Muscle of arm (tissue), 14 donors: ENCODE measurements around the gene PLD5. TPM values are rescaled to one million over a fixed set of nuclear protein-coding genes. Genes with fewer than 3 reads are reported as not detected.

Experiments used
- DNase-seq: peaks from one replicate; pipeline ENCODE4 v3.0.0-alpha.2; 2013
- long read RNA-seq, 11 donors: transcript quantifications; one replicate each; lab custom pipeline, GENCODE V29; 2026
- polyA plus RNA-seq, 12 donors: library from polyadenylated mRNA; unstranded; fragments of 120-200 nt; gene quantifications; one replicate each; pipeline ENCODE4 v1.2.1, GENCODE V29; 2013; ENCODE audit not compliant: insufficient read length in 12 of 12

PLD5 gene
- 1 to 10 TPM in 10 of 12 donors, not detected in 2; 1.0 to 3.2 (median 1.5) TPM for polyA plus RNA-seq
- long read RNA-seq, donor 1 = 0 reads
- long read RNA-seq, donor 2 = 0 reads
- long read RNA-seq, donor 3 = 0 reads
- long read RNA-seq, donor 4 = 0 reads
- long read RNA-seq, donor 5 = 0 reads
- long read RNA-seq, donor 6 = 0 reads
- long read RNA-seq, donor 7 = 0 reads
- long read RNA-seq, donor 8, full-length matches to known transcripts = 1 of 1 reads
- long read RNA-seq, donor 8, partial matches to known transcripts = 0 of 1 reads
- long read RNA-seq, donor 8, other reads (novel, unspliced or antisense) = 0 of 1 reads
- long read RNA-seq, donor 9 = 0 reads
- long read RNA-seq, donor 10, full-length matches to known transcripts = 1 of 1 reads
- long read RNA-seq, donor 10, partial matches to known transcripts = 0 of 1 reads
- long read RNA-seq, donor 10, other reads (novel, unspliced or antisense) = 0 of 1 reads
- long read RNA-seq, donor 11 = 0 reads

DNA sequence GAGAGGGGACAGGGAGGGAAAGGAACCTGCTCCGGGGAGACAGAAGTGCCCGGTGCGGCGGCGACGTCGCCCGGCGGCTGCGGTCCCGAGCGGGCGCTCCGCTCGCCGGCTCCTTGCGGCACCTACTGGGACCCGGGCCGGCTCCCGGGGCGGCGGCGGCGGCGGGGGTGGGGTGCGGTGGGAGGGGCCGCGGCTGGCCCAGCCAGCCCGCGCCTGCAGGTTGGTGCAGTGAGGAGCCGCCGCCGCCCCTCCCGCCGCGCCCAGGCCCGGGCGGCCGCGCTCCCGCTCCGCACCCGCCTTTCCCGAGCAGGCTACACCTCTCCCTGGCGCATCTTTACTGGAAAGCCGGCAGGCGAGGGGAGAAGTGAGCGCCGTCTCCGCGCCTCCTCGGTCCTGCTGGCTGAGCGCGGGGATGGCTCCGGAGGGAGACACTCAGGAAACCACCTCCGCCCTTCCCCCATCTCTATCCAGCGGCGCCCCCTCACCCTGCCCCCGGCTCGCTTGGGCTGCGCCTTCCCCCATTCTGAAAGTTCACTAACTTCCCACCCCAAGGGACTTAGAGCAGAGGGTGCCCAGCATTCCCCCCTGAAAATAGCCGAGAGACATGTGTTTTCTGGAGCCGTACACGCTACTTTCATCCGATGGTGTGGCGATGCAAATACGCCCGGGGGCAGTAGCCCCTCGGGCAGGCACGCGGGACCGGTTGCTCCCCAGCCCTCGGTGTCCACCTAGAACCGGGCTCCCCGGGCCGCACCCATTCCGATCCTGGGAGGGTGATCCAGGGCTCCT, at the start of gene PLD5:
TSS of gene PLD5 (minus strand) at position 127 of the 789 bp plus-strand sequence.
- no peak for DNase-seq

- DNase-seq = no peak
These were observed 45.4 kb upstream of the PLD5 start for GRCh38 chr1:242569867-242570266.

DNA sequence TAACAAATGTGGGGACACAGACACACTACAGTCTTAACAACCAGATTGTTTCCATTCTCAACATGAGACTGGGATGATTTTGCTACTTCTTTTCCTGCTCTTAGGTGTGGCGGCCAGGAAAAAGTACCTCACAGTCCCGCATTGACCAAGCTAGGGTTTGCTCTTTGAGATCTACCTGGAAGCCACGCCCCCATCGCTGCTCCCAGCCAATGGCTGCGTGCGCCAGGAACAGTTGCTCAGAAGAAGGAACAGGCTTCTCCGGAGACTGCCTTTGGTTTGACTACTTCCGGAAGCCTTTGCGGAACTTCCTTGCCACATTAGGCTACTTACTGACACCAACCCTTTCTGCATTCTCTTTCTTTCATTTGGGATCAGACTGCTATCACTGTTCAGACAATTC, 44.2 kb upstream of the PLD5 start:
- DNase-seq = no peak

DNA sequence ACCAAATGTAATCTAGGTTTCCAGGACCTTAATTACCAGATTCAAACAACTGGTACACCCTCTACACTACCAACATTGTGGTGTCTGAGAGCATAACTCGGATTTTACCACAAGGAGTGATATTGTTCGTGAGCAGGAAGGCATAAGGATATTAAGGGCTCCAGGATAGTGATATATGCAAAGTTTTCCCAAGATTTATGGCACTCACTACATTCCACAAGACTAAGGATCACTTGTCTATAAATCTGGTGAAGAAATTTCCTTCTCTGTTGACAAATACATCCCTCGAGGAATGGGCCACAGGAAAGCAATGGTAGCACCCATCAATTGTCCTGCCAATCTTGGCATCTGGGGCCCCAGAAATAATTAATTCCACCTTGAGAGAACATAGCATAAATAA, 43.1 kb upstream of the PLD5 start:
- no peak for DNase-seq

GRCh38 chr1:242556759-242557158, 32.3 kb upstream of the PLD5 start:
- no peak for DNase-seq

- DNase-seq = no peak
These were observed 31.8 kb upstream of the PLD5 start for GRCh38 chr1:242556276-242556675.

DNA sequence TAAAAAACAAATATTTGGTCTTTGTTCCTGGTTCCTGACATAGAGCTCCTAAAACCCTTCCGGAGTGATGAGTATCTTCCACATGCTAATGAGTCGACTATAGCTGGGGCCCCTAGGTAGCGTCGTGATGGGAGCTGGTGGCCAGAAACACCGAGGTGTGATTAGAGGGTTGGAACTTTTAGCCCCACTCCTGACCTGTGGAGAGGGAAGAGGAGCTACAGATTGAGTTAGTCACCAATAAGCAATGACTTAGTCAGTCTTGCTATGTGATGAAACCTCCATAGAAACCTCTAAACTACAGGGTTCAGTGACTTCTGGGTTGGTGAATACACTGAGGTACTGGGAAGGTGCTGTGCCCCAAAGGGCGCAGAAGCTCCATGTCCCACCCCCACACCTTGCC, 30.1 kb upstream of the PLD5 start:
- no peak for DNase-seq

DNA sequence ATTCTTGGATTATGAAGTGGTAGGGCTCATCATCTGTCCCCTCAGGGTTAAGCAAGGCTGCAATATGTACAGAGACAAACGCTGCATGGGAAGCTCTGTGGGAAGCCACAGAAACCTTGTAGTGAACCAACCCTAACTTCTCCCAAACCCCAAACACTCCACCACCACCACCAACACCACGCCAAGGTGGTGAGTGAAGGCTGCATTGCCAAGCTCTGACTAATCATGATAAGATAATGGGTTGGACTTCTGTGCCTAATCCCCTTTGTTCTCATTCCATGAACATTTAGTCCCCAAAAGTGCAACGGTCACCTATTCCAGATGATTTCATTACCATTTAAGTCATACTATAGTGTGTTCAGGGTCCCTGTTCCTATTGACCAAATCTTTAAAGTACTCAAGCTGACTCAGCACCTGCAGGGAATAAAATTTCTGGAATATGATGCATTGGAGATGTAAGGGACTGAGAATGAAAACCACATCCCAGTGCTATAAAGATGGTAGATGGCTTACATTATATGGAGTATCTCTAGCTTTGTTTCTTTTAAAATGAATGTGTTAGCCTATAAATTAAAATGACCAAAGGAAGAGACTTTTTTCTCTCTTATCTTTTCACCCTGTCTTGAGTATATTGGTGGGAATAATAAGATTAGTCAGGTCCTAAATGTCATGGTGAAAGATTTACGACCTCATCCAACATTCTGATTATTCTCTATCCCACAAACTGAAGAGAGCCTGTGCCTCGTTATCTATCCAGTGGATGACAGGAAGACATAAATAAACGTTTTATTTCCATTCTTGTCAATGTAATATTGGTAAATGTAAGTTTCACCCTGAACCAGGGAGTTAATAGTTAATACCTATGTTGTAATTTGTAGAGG, 22.6 kb upstream of the PLD5 start:
- DNase-seq = no peak

GRCh38 chr1:242546441-242546840, 21.9 kb upstream of the PLD5 start:
- no peak for DNase-seq

DNA sequence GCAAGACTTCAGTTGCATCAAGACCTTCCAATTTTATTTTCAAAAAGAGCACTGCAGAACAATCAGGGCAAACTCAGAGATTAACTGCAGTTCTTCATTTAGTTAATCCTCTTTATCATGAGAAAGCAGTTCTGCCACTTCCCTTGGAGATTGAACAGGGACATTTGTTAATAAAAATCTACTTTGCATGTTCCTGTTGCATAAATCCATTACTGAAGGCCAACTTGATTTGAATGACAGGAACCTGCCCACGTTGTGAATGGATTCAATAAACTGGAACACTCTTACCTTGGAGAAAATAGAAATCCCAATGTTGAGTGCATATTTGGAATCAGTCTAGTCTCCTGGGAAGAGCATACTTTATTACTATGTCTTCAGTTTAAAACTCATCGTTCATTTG, 19.6 kb upstream of the PLD5 start:
- DNase-seq = no peak

DNA sequence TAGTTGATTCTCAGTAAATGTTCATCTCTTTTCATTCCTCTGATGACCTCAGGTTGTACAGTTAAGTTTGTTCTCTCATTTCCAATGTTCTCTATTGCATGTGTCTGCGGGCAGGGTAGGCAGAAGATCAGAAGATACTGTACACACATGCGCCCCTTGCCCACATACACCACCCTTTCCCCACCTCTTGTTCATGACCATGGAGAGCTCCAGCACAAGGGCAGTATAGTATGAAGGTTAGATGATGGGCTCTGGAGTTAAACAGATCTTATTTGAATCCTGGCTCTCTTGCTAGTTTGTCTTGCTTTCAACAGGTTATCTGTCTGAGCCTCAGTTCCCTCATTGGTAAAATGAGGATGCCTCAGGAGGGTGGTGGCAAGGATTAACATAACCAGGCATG, 17.8 kb upstream of the PLD5 start:
- DNase-seq = no peak

DNA sequence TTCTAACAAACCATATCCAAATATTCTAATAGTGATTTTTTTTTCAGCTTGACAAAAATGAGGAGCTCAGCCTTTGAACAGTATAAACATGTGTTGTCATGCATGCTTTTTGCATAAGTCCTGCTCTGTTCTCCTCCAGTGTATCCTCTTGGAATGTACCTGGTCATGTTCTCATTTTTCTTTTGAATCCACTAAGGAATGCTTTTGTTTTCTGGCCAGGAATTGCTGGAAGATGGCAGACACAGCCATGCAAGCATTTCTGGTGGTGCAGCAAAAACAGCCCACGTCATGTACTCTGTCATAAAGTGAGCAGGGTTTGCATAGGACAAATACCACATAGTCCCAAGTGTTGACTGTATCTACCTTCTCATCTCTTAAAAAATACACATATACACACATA, 11.5 kb upstream of the PLD5 start:
- DNase-seq = no peak

- no peak for DNase-seq
These were observed 10.3 kb upstream of the PLD5 start for GRCh38 chr1:242534753-242535152.

GRCh38 chr1:242530761-242531160, 6.3 kb upstream of the PLD5 start:
- DNase-seq = no peak

DNA sequence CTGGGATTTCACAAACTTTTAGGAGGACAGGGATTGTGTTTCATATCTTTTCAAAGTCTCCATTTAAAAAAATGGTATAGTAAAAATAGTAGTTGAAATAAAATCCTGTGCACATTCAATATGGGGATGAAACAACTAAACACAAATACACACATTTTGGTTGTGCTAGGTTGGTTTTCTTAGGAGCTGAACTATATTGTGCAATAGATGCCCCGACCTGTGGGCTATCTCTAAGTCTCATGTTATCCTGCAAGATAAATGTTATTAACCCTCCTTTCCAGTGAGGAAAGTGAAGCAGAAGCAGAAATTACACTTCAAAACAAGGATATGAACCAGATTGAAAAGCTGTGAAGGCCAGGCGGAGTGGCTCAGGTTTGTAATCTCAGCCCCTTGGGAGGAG, 1.3 kb upstream of the PLD5 start:
- no peak for DNase-seq

DNA sequence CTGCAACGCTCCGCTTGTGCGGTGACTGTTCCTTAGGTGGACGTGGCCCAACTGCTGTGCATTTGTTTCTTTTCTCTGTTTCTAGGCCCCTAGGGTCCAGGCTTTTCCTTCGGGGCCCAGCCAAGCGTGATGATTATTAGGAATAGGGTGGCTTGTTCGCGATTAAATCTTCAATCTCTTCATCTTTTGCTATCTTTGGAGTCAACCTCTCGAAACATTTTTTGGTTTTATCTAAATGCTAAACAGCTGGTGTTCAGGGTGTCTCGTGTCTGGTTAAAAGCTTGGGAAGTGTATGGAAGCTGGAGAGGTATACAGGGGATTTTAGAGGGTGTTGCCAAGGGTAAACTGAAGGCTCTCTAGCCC, 844 bp upstream of the PLD5 start:
- DNase-seq = no peak

DNA sequence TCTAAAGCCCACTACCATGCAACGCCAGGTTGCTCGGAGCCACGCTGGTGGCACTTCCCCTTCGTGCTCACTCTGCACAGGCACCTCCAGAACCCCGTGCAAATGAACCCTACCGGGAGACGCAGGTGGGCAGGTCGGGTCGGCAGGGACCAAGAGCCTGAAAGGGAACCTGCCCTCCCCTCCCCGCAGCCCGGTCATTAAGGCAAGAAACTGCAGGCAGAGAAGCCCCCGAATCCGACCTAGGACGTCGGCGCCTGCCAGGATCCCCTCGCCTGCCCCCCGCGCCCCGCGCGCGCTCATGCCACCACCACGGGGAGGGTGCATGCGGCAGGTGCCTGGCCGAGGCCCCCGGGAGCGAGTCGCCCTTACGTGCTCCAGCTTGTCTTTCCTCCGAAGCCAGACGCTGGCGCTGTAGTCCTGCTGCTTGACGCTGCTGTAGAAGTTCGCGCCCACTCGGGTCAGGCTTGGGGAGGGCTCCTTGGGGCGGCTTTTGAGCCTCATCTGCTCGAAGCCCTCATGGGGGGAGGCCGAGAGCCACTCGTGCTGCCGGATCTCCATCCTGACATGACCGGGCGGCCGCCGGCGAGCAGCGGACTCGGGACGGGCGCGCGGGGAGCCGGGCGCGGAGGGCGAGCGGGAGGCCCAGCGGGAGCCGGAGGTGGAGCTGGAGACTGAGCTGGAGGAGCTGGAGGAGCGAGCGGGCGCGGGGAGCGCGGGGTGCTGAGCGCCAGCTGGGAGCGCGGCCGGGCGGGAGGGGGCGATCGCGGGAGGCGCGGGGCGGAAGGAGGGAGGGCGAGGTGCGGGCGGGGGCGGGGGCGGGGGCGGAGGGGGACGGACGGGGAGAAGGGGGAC, 552 bp downstream of the PLD5 start:
- no peak for DNase-seq

- no peak for DNase-seq
These were observed 1.3 kb downstream of the PLD5 start for GRCh38 chr1:242522996-242523718.

GRCh38 chr1:242522304-242522945, 2.1 kb downstream of the PLD5 start:
- DNase-seq = no peak

- no peak for DNase-seq
These were observed 8.9 kb downstream of the PLD5 start for GRCh38 chr1:242515555-242515954.
